Stimulated activated CD4-positive, alpha-beta T cell treated with anti-CD3 and anti-CD28 coated beads, Interleukin-1b, Interleukin-23, amount 100 ng/mL, for 4 hours (primary cell): ENCODE data around the gene BCL11A.

ENCODE experiments used
- DNase-seq, 2 donors: peaks; one replicate each; pipeline ENCODE4 v3.0.0-alpha.2; 2020; ENCODE audit warnings: low read depth in 2 of 2

BCL11A gene

GRCh38 chr2:60485550-60485949 lies 67.9 kb downstream of the BCL11A start:
- no peak for DNase-seq

GRCh38 chr2:60485055-60485454 lies 68.4 kb downstream of the BCL11A start:
- DNase-seq: no peak

- no peak for DNase-seq
Observed at GRCh38 chr2:60484133-60484645, 69.3 kb downstream of the BCL11A start.

GRCh38 chr2:60483401-60483800 lies 70.1 kb downstream of the BCL11A start:
- DNase-seq: no peak

- DNase-seq: no peak
Observed at GRCh38 chr2:60482222-60482621, 71.2 kb downstream of the BCL11A start.

- no peak for DNase-seq
Observed at GRCh38 chr2:60481257-60481656, 72.2 kb downstream of the BCL11A start.

GRCh38 chr2:60480089-60480773 lies 73.2 kb downstream of the BCL11A start:
- no peak for DNase-seq

GRCh38 chr2:60479226-60480088 lies 74.0 kb downstream of the BCL11A start:
- no peak for DNase-seq

DNA sequence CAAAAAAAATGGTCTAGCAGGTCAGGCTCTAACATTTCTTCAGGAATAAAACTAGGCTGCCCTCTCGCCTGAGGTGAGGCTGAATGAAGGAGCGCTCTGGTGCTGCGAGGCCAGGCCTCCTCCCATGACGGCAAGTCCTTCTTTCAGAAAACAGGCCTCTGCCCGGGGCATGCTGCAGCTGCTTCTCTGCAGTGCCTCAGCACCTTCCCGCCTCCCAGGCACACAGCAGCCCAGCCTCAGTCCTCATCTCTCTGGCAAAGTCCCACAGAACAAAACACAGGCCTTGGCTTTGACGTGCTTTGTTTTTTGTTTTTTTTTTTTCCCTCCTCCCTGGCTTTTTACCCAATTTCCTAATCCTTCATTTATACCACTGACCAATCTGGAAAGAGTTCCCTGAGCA lies 74.8 kb downstream of the BCL11A start:
- DNase-seq: no peak

- DNase-seq: no peak
Observed at GRCh38 chr2:60476206-60476954, 77.1 kb downstream of the BCL11A start.

- DNase-seq: no peak
Observed at GRCh38 chr2:60475123-60475830, 78.2 kb downstream of the BCL11A start.

DNA sequence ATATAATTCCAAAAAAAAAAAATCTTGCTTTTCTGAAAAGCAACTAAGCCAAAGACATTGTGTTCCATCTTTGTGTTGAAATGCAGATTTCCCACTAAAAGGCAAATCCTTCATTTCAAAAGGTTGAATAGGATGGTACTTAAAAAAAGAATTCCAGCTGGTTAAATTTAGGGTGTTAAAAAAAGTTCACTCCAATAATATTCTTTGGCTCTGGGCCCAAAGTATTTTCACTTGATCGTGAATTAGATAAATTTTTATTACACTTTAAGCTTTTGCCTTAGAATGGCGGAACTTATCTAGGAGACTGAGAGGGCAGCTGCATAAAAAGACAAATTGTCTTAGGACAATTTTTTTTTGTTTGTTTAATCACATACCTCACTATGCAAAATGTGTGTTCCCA lies 79.2 kb downstream of the BCL11A start:
- DNase-seq: no peak

- DNase-seq: no peak
Observed at GRCh38 chr2:60473546-60473945, 79.9 kb downstream of the BCL11A start.

GRCh38 chr2:60472663-60473289 lies 80.7 kb downstream of the BCL11A start:
- no peak for DNase-seq

- no peak for DNase-seq
Observed at GRCh38 chr2:60472041-60472440, 81.4 kb downstream of the BCL11A start.

DNA sequence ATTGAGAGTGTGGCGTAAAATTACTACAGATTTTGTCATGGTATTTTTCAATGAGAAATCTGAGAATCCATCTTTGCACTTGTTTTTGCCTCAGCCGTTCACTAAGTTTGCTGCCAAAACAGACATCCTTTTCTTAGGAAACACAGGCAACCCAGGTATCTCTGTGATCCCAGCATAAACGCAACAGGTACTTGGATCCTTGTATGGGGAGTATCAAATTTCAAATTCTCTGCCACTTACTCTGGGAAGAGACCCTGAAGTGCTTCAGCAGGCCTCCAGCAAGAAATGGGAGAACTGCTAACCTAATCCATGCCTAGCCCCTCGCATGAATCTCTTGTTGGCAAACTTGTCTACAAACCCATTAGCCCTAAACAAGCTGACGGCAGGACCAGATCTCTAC lies 83.1 kb downstream of the BCL11A start:
- DNase-seq: no peak

DNA sequence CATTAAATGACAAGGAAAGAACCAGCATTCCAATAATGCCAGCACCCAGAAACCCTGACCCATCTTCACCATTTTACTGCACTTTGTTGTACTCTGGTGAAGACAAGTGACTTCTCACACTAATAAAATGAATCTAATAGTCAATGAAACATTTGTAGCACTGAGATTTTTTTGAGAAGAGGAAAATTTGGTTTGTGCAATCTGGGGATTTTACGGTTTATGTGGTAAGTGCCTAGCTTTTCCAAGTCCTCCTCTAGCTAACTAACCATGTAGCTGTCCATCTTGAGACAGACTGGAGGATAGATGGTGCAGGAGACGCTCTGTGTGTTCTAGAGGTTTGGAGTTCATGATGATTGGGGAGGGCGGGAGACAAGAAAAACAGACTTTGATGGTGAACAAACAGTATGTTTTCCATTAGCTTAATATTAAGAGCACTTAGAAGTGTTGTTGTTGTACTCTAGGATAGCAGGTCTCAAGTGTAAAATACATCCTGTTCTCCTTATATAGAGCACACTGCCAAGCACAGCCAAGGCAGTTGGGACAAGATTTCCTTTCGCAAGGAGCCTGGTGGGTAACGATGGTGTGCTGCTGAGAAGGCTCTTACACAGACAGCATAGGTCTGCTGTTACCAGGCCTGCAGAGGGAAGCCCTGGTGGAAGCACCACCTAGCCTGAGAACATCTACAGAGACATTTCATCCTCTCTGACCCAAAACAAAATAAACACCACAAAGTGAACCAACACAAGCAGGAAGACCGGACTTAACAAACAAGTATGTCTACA lies 83.7 kb downstream of the BCL11A start:
- no peak for DNase-seq

DNA sequence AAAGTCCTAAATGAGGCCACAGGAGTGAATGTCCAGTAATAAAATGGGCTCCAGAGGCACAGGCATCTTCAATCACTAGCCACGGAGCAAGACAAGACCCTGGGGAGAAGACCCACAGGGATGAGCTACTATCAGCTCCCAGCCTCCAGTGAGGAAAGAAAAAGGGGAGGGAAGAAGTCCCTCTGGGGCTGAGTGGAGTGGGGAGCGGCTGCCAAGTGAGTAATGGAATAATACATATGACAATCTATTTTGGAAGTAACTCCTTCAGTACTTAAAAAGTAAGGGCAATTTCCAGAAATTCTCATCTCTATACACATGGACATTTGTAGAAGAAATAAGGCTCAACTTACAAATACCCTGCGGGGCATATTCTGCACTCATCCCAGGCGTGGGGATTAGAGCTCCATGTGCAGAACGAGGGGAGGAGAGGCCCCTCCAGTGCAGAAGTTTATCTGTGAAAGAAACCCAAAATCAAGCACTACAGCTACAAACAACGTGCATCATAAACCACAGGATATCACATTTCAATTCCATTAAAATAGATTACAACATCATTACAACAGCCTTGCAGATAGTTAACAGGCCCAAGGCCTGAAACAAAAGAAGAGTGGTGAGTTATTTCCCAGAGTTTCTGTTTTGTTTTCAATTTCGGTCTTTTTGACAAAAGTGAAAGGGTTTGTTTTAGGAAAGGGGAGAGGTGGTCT lies 84.9 kb downstream of the BCL11A start:
- no peak for DNase-seq

GRCh38 chr2:60466161-60466702 lies 87.2 kb downstream of the BCL11A start:
- DNase-seq: no peak
